NCI-H1436 (cell line): ENCODE data around the gene DPH3.

Experiments
- DNase-seq: peaks from one replicate; lab custom pipeline; 2025; lab: John Stamatoyannopoulos, UW

DPH3 gene

GRCh38 chr3:16290827-16291196 lies 26.1 kb upstream of the DPH3 start:
- DNase-seq, result no peak

GRCh38 chr3:16290007-16290826 lies 25.5 kb upstream of the DPH3 start:
- DNase-seq, result no peak

GRCh38 chr3:16289144-16289889 lies 24.6 kb upstream of the DPH3 start:
- DNase-seq, result no peak

- DNase-seq, result no peak
Observed at GRCh38 chr3:16288664-16289063, 23.9 kb upstream of the DPH3 start.

GRCh38 chr3:16286751-16287543 lies 22.2 kb upstream of the DPH3 start:
- DNase-seq, result no peak

GRCh38 chr3:16286161-16286560 lies 21.4 kb upstream of the DPH3 start:
- DNase-seq, result no peak

GRCh38 chr3:16284633-16285032 lies 19.9 kb upstream of the DPH3 start:
- no peak for DNase-seq

- DNase-seq, result no peak
Observed at GRCh38 chr3:16280671-16281070, 15.9 kb upstream of the DPH3 start.

- DNase-seq, result no peak
Observed at GRCh38 chr3:16279010-16279801, 14.5 kb upstream of the DPH3 start.

- DNase-seq, result no peak
Observed at GRCh38 chr3:16277471-16277870, 12.7 kb upstream of the DPH3 start.

- no peak for DNase-seq
Observed at GRCh38 chr3:16273867-16274266, 9.1 kb upstream of the DPH3 start.

- no peak for DNase-seq
Observed at GRCh38 chr3:16272588-16272987, 7.8 kb upstream of the DPH3 start.

GRCh38 chr3:16270855-16271254 lies 6.1 kb upstream of the DPH3 start:
- DNase-seq, result no peak

- DNase-seq, result no peak
Observed at GRCh38 chr3:16266714-16267113, 2.0 kb upstream of the DPH3 start.

- no peak for DNase-seq
Observed at GRCh38 chr3:16265455-16265786, 678 bp upstream of the DPH3 start.

- DNase-seq, result no peak
Observed at GRCh38 chr3:16264174-16264707, 502 bp downstream of the DPH3 start.

GRCh38 chr3:16262174-16262573 lies 2.6 kb downstream of the DPH3 start:
- no peak for DNase-seq

- DNase-seq, result no peak
Observed at GRCh38 chr3:16260046-16260445, 4.7 kb downstream of the DPH3 start.

- DNase-seq, result no peak
Observed at GRCh38 chr3:16258866-16259265, 5.9 kb downstream of the DPH3 start.

GRCh38 chr3:16258177-16258576 lies 6.6 kb downstream of the DPH3 start:
- DNase-seq, result no peak

GRCh38 chr3:16257309-16257708 lies 7.4 kb downstream of the DPH3 start:
- DNase-seq, result no peak

GRCh38 chr3:16255726-16256125 lies 9.0 kb downstream of the DPH3 start:
- DNase-seq, result no peak
